ENCODE measurements around the gene ATF6.
"Not testable (repeated sequence)": the region's sequence is repeated elsewhere in the genome, so short reads cannot be mapped to it uniquely, and the experiment has no call there.

The ATF6 gene
- 96.7 to 147 (median 108) reads per million in 3 experiments for total RNA-seq

GRCh38 chr1:161766102-161766981 is at the start of gene ATF6:
TSS of gene ATF6 (plus strand) at chr1:161766320. CDS start at chr1:161766361, 41 bp downstream.
- peak; percentile 77 for DNase-seq

- DNase-seq, result no peak
These were observed 47.4 kb upstream of the ATF6 start for GRCh38 chr1:161718559-161719324.

DNA sequence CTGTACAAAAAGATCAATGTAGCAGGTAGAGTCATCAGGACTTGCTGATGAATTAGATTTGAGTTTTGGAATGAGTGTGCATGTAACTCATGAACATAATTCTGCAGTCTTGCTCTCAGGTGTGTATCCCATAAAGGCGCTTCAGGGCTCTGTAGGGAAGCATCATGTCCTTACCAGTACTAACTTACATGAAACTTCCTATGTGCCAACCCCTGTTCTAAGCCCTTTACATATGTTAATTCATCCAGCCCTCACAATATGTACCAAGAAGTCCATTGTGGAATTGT is 46.9 kb upstream of the ATF6 start:
- DNase-seq, result no peak

GRCh38 chr1:161720422-161720821 is 45.7 kb upstream of the ATF6 start:
- no peak for DNase-seq

DNA sequence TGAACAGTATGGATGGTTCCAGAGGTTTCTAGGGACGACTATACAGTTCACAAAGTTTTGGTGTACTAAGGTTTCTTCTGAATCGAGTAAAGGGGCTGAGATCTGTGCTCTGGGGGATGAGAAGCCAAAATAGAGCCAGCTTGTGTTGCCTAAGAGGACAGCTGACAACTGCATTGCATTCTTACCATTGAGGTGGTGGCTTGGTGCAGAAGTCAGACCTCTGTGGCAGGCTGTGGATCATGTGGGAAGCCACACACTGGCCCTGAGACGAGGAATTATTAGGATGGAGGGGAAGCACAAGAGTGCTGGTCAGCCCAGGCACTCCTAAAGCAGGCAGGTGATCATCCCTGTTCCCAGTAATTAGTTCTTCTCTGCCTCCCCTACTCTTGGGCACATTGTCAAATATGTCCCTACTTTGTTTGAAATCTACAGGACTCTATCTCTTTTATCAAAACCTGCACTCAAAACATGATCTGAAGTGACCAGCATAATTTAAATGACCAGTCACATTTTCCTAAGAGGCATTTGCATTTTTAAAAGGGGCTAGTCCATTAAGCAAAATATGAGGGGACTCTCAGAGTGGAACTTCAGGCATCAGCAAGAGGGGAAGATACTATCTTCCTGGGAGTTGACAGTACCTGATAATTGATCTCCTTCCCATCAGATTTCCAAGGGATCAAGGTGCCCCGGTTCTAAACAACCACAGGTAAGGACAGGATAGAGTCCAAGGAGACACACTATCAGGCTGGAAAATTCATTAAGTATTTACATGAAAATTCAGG is 45.0 kb upstream of the ATF6 start, which contains the start of gene FCRLB:
Gene FCRLB (plus strand): TSS at position 589 of the 782 bp plus-strand sequence. CDS start 1,129 bp downstream, outside the sequence.
- no peak for DNase-seq

- no peak for DNase-seq
These were observed 44.3 kb upstream of the ATF6 start for GRCh38 chr1:161721738-161722343.

- DNase-seq, result no peak
These were observed 43.7 kb upstream of the ATF6 start for GRCh38 chr1:161722406-161722805.

- no peak for DNase-seq
These were observed 42.5 kb upstream of the ATF6 start for GRCh38 chr1:161723459-161724141.

- DNase-seq, result not testable (repeated sequence)
These were observed 40.7 kb upstream of the ATF6 start for GRCh38 chr1:161725258-161725907.

DNA sequence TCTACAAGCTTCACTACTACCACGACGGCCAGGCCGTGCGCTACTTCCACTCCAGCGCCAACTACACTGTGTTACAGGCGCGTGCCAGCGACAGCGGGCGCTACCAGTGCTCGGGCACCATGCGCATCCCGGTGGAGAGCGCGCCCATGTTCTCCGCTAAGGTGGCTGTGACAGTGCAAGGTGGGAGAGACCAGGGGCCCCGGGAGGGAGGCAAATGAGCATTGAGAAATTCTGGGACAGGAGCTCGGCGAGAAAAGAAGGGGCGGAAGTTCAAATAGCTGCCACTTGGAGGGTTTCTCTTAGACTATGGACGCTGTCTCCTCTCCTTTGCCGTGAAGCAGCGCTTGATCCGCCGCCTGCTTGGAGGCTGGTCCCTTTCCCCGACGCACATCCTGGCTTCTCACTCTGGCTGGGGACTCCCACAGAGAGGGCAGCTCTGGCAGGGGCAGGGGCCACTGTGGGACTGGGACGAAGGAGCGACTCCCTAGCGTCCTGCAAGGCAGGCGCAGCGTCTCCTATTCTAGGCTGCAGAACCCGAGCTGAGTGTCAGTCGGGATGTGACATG is 40.1 kb upstream of the ATF6 start:
- peak; percentile 37 for DNase-seq

- peak; percentile 56 for DNase-seq
These were observed 39.5 kb upstream of the ATF6 start for GRCh38 chr1:161726473-161727255.

GRCh38 chr1:161727256-161727924 is 38.7 kb upstream of the ATF6 start:
- peak; percentile 69 for DNase-seq

DNA sequence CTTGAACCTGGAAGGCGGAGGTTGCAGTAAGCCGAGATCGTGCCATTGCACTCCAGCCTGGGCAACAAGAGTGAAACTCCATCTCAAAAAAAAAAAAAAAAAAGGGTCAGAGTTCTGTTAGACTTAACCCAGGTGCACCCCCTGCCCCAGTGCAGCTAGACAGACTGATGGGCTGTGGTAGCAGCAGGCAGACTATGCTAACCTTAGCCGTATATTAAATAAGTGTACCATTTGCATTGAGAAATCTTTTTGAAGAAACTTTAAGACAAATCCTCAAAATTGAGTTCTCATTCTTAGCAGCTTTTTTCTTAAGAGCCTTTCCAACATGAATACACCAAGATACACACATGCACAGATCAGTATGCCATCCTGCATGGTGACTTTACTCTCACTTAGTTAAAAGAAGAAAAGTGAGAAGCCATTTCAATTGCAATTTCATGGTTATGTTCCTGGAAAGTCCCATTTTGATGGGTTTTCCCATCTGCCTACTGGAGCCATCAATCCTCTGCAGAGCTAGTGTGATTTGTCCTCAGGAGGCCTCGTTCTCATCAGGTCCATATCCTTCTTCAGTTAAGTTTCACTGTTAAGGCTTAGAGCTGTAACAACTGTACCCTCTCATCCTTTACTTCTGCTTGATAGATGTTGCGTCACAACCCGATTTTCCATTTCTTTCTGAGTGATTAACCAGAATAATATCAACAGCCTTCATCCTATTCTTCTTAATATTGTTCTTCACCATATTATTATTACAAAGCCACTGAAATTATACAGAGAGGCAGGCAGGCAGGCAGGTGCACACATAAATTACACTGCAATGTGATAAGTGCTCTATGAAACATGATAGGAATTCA is 37.5 kb upstream of the ATF6 start:
- no peak for DNase-seq

DNA sequence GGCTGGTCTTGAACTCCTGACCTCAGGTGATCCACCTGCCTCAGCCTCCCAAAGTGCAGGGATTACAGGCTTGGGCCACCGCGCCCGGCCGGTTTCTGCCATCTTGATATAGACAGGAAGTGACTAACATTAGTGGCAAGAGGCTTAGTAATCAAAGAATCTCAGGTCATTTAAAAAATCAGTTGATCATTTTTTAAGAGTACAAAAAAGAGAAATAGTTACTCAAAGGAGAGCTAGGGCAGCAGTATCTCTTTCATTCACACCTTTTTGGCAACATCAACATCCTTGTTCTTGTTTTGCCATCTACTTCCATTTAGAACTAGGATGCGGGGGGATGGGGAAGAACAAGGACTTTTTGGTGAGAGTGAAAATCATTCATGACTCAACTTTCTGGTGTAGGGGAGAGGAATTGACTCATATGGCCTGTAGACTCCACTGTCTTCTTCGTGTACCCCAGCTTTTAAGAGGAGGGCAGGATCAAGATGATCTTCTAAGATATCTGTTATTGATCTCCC is 36.0 kb upstream of the ATF6 start:
- no peak for DNase-seq

- no peak for DNase-seq
These were observed 34.9 kb upstream of the ATF6 start for GRCh38 chr1:161731241-161731640.

DNA sequence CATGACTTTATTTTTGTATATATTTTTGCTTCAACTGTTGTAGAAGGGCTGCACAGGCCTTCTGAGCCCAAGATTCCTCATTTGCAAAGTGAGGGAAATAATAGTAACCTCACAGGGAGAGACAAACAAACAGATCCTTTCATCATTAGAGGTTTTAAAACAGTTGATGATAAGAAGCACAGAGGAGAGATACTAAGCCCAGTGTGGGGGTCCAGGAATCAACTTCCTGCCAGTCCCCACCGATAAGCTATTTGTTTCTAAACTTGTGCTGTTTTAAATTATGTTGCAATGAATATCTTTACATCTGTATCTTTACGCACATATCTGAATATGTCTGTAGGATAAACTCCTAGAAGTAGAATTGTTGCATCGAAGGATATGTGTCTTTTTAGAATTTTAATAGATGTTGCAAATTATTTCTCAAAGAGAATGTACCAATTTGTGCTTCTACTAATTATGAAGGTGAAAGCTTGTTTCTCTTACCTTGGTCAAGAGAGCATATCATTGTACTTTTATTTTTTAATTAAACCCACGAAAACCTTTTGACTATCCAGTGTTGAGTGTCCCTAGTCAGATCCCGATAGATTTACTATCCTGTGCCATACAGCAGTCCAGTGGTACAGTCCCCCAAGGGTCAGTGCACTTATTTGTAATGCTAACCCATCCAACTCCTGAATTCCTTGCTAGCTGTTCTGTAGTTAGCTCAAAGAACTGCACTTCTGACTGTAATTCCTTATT is 34.0 kb upstream of the ATF6 start:
- no peak for DNase-seq

DNA sequence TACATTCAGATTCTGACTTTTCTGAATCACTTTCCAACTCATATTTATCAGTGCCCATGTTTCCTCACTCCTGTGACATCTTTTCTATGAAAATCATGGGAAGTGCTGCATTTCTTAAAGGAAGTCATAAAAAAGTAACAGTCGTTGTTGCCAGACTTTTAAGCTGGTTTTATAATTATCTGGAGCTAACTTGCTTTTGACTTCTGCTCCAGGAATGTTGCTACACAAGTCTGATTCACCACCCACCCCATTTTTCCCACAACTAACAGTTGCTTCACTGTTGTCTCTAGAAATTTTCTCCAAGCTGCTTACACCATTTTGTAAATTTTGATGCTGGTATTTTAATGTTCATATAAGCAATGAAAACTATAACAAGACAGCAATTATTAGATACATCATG is 32.6 kb upstream of the ATF6 start:
- DNase-seq, result no peak

GRCh38 chr1:161735837-161736236 is 30.3 kb upstream of the ATF6 start:
- no peak for DNase-seq

Measured in central memory CD4-positive, alpha-beta T cell (primary cell).